ENCODE results near the gene PCDH9. TPM values are rescaled to one million over a fixed set of nuclear protein-coding genes. Genes with fewer than 3 reads are reported as not detected.
"Not testable (repeated sequence)": the region's sequence is repeated elsewhere in the genome, so short reads cannot be mapped to it uniquely, and the experiment has no call there.

The PCDH9 gene
- total RNA-seq, 1 donor from 2014 or later: 6.8 TPM

GRCh38 chr13:66275416-66275815, 954.7 kb downstream of the PCDH9 start:
- Histone ChIP-seq H3K27me3 (ENCODE audit: control insufficient read depth in 3 of 3, insufficient read depth in 3 of 3, low read length in 3 of 3) (no peaks in the 10 kb centered on the region), H3K4me1 (ENCODE audit: control insufficient read depth in 3 of 3, insufficient read depth in 3 of 3, low read length in 3 of 3) (no peaks in the 10 kb centered on the region), H3K9me3 (ENCODE audit: control insufficient read depth in 3 of 3, low read length in 3 of 3) (peaks cover 0 to 2% (median 0%) of the 10 kb centered on the region in 3 donors), H3K4me3 (ENCODE audit: low read length in 3 of 3) (no peak overlapping the region), H3K27ac (ENCODE audit: low read depth, low read length) (no peak overlapping the region), H3K9ac (ENCODE audit: low read depth in 1 of 3, low read length in 3 of 3) (no peak overlapping the region), H3K36me3 (ENCODE audit: control insufficient read depth in 3 of 3, insufficient read depth in 3 of 3, low read length in 3 of 3) (no peaks in the 10 kb centered on the region)

- Histone ChIP-seq H3K9me3 (ENCODE audit: control insufficient read depth in 3 of 3, low read length in 3 of 3) (peaks cover 0 to 2% (median 0%) of the 10 kb centered on the region in 3 donors), H3K4me3 (ENCODE audit: low read length in 3 of 3) (no peak overlapping the region), H3K4me1 (ENCODE audit: control insufficient read depth in 3 of 3, insufficient read depth in 3 of 3, low read length in 3 of 3) (no peaks in the 10 kb centered on the region), H3K27ac (ENCODE audit: low read depth, low read length) (no peak overlapping the region), H3K27me3 (ENCODE audit: control insufficient read depth in 3 of 3, insufficient read depth in 3 of 3, low read length in 3 of 3) (no peaks in the 10 kb centered on the region), H3K36me3 (ENCODE audit: control insufficient read depth in 3 of 3, insufficient read depth in 3 of 3, low read length in 3 of 3) (no peaks in the 10 kb centered on the region), H3K9ac (ENCODE audit: low read depth in 1 of 3, low read length in 3 of 3) (no peak overlapping the region)
Observed at GRCh38 chr13:66273011-66273410, 957.1 kb downstream of the PCDH9 start.

GRCh38 chr13:66266761-66267160, 963.4 kb downstream of the PCDH9 start:
- Histone ChIP-seq H3K9me3 (ENCODE audit: control insufficient read depth in 3 of 3, low read length in 3 of 3) (no peaks in the 10 kb centered on the region), H3K27me3 (ENCODE audit: control insufficient read depth in 3 of 3, insufficient read depth in 3 of 3, low read length in 3 of 3) (no peaks in the 10 kb centered on the region), H3K36me3 (ENCODE audit: control insufficient read depth in 3 of 3, insufficient read depth in 3 of 3, low read length in 3 of 3) (no peaks in the 10 kb centered on the region), H3K27ac (ENCODE audit: low read depth, low read length) (no peak overlapping the region), H3K4me3 (ENCODE audit: low read length in 3 of 3) (no peak overlapping the region), H3K4me1 (ENCODE audit: control insufficient read depth in 3 of 3, insufficient read depth in 3 of 3, low read length in 3 of 3) (no peaks in the 10 kb centered on the region), H3K9ac (ENCODE audit: low read depth in 1 of 3, low read length in 3 of 3) (no peak overlapping the region)

GRCh38 chr13:66266348-66266747, 963.8 kb downstream of the PCDH9 start:
- H3K4me1 ChIP-seq (ENCODE audit: control insufficient read depth in 3 of 3, insufficient read depth in 3 of 3, low read length in 3 of 3): no peaks in the 10 kb centered on the region
- no peaks in the 10 kb centered on the region for H3K27me3 ChIP-seq (ENCODE audit: control insufficient read depth in 3 of 3, insufficient read depth in 3 of 3, low read length in 3 of 3)
- H3K9me3 ChIP-seq (ENCODE audit: control insufficient read depth in 3 of 3, low read length in 3 of 3): no peaks in the 10 kb centered on the region
- H3K4me3 ChIP-seq (ENCODE audit: low read length in 3 of 3): no peak overlapping the region
- no peaks in the 10 kb centered on the region for H3K36me3 ChIP-seq (ENCODE audit: control insufficient read depth in 3 of 3, insufficient read depth in 3 of 3, low read length in 3 of 3)
- H3K9ac ChIP-seq (ENCODE audit: low read depth in 1 of 3, low read length in 3 of 3): no peak overlapping the region
- H3K27ac ChIP-seq (ENCODE audit: low read depth, low read length): no peak overlapping the region

GRCh38 chr13:66265371-66265770, 964.8 kb downstream of the PCDH9 start:
- no peak overlapping the region for H3K9ac ChIP-seq (ENCODE audit: low read depth in 1 of 3, low read length in 3 of 3)
- no peaks in the 10 kb centered on the region for H3K27me3 ChIP-seq (ENCODE audit: control insufficient read depth in 3 of 3, insufficient read depth in 3 of 3, low read length in 3 of 3)
- no peaks in the 10 kb centered on the region for H3K36me3 ChIP-seq (ENCODE audit: control insufficient read depth in 3 of 3, insufficient read depth in 3 of 3, low read length in 3 of 3)
- no peak overlapping the region for H3K4me3 ChIP-seq (ENCODE audit: low read length in 3 of 3)
- no peaks in the 10 kb centered on the region for H3K9me3 ChIP-seq (ENCODE audit: control insufficient read depth in 3 of 3, low read length in 3 of 3)
- no peak overlapping the region for H3K27ac ChIP-seq (ENCODE audit: low read depth, low read length)
- H3K4me1 ChIP-seq (ENCODE audit: control insufficient read depth in 3 of 3, insufficient read depth in 3 of 3, low read length in 3 of 3): no peaks in the 10 kb centered on the region

GRCh38 chr13:66264971-66265370, 965.2 kb downstream of the PCDH9 start:
- Histone ChIP-seq H3K4me1 (ENCODE audit: control insufficient read depth in 3 of 3, insufficient read depth in 3 of 3, low read length in 3 of 3) (no peaks in the 10 kb centered on the region), H3K36me3 (ENCODE audit: control insufficient read depth in 3 of 3, insufficient read depth in 3 of 3, low read length in 3 of 3) (no peaks in the 10 kb centered on the region), H3K27me3 (ENCODE audit: control insufficient read depth in 3 of 3, insufficient read depth in 3 of 3, low read length in 3 of 3) (no peaks in the 10 kb centered on the region), H3K9ac (ENCODE audit: low read depth in 1 of 3, low read length in 3 of 3) (no peak overlapping the region), H3K9me3 (ENCODE audit: control insufficient read depth in 3 of 3, low read length in 3 of 3) (peaks cover 0 to 2% (median 0%) of the 10 kb centered on the region in 3 donors), H3K4me3 (ENCODE audit: low read length in 3 of 3) (no peak overlapping the region), H3K27ac (ENCODE audit: low read depth, low read length) (no peak overlapping the region)

- no peak overlapping the region for H3K27ac ChIP-seq (ENCODE audit: low read depth, low read length)
- H3K4me3 ChIP-seq (ENCODE audit: low read length in 3 of 3): no peak overlapping the region
- H3K27me3 ChIP-seq (ENCODE audit: control insufficient read depth in 3 of 3, insufficient read depth in 3 of 3, low read length in 3 of 3): no peaks in the 10 kb centered on the region
- peaks cover 0 to 2% (median 0%) of the 10 kb centered on the region in 3 donors for H3K9me3 ChIP-seq (ENCODE audit: control insufficient read depth in 3 of 3, low read length in 3 of 3)
- no peaks in the 10 kb centered on the region for H3K36me3 ChIP-seq (ENCODE audit: control insufficient read depth in 3 of 3, insufficient read depth in 3 of 3, low read length in 3 of 3)
- no peak overlapping the region for H3K9ac ChIP-seq (ENCODE audit: low read depth in 1 of 3, low read length in 3 of 3)
- H3K4me1 ChIP-seq (ENCODE audit: control insufficient read depth in 3 of 3, insufficient read depth in 3 of 3, low read length in 3 of 3): no peaks in the 10 kb centered on the region
Observed at GRCh38 chr13:66262330-66262729, 967.8 kb downstream of the PCDH9 start.

GRCh38 chr13:66259426-66259825, 970.7 kb downstream of the PCDH9 start:
- H3K4me1 ChIP-seq (ENCODE audit: control insufficient read depth in 3 of 3, insufficient read depth in 3 of 3, low read length in 3 of 3); H3K4me3 ChIP-seq (ENCODE audit: low read length in 3 of 3); H3K9me3 ChIP-seq (ENCODE audit: control insufficient read depth in 3 of 3, low read length in 3 of 3): not testable (repeated sequence)

More at GRCh38 chr13:66259426-66259825, 970.7 kb downstream of the PCDH9 start:
- not testable (repeated sequence) for H3K36me3 ChIP-seq (ENCODE audit: control insufficient read depth in 3 of 3, insufficient read depth in 3 of 3, low read length in 3 of 3); H3K27me3 ChIP-seq (ENCODE audit: control insufficient read depth in 3 of 3, insufficient read depth in 3 of 3, low read length in 3 of 3); H3K27ac ChIP-seq (ENCODE audit: low read depth, low read length); H3K9ac ChIP-seq (ENCODE audit: low read depth in 1 of 3, low read length in 3 of 3)

Small RNA genes lying within 50 kb of the gene (small RNA-seq; reads per million reads assigned to genes)
- not detected for gene RNU7-87P
